Endothelial cell of umbilical vein (primary cell): ENCODE data around the gene ZNF319. TPM values are rescaled to one million over a fixed set of nuclear protein-coding genes. Genes with fewer than 3 reads are reported as not detected.

Experiments used
- BruUV-seq: library from RNA; stranded (reverse); fragments of 400-500 nt; replicated peaks from 2 replicates; lab custom pipeline; 2021; lab: Mats Ljungman, UMichigan
- CTCF ChIA-PET: fragments of 300-600, 350-600 bp; sonication (Branson Sonifier 250); formaldehyde crosslinking; loops from one replicate; lab custom pipeline; 2021; ENCODE audit warnings: antibody characterized with exemption, inconsistent platforms; lab: Charles Lee
- POLR2A ChIA-PET: fragments of 300-600, 350-600 bp; sonication (Branson Sonifier 250); formaldehyde crosslinking; loops from one replicate; lab custom pipeline; 2021; ENCODE audit warnings: antibody characterized with exemption, inconsistent platforms; lab: Charles Lee
- DNase-seq: peaks from one replicate; pipeline ENCODE4 v3.0.0-alpha.2; 2011; ENCODE audit warnings: low read depth, low spot score
- FAIRE-seq: peaks from 2 replicates; lab custom pipeline; 2011; peaks lifted over from hg19 to GRCh38; lab: Jason Lieb, UNC
- H2AFZ ChIP-seq: 2 replicates; pipeline ENCODE4 v1.6.0; 2012; ENCODE audit warnings: low read depth, low read length, control low read depth, inconsistent platforms
- H3K27ac ChIP-seq: 2 replicates; pipeline ENCODE4 v1.5.1; 2011; ENCODE audit warnings: low read depth, mild to moderate bottlenecking, control low read depth, low read length, moderate library complexity; ENCODE audit not compliant: insufficient read depth
- H3K27me3 ChIP-seq, 2 experiments: 2 replicates each; pipeline versions ENCODE4 v1.6.0 to v1.6.1; 2011; ENCODE audit warnings: low read length in 2 of 2, mixed read lengths in 1 of 2; ENCODE audit not compliant: control insufficient read depth in 2 of 2, insufficient read depth in 2 of 2
- H3K36me3 ChIP-seq, 2 experiments: 2 replicates in 1 of 2; 3 replicates in 1 of 2; pipeline ENCODE4 v1.5.1; 2011; ENCODE audit warnings: low read length in 2 of 2, mild to moderate bottlenecking in 1 of 2, moderate library complexity in 1 of 2; ENCODE audit not compliant: control insufficient read depth in 2 of 2, insufficient read depth in 2 of 2; ENCODE audit errors: extremely low read depth in 1 of 2
- H3K4me1 ChIP-seq: 3 replicates; pipeline ENCODE4 v1.5.1; 2011; ENCODE audit warnings: mild to moderate bottlenecking, low read length; ENCODE audit not compliant: control insufficient read depth, insufficient read depth; ENCODE audit errors: extremely low read depth
- H3K4me2 ChIP-seq: 2 replicates; pipeline ENCODE4 v1.6.1; 2011; ENCODE audit warnings: low read length, control low read depth, mixed read lengths; ENCODE audit not compliant: insufficient read depth
- H3K4me3 ChIP-seq, 3 experiments: fragments of 200-600 bp in 1 of 3; sonication (generic), shearing (Covaris generic) in 1 of 3; replicated peaks in 1 of 3; 2 replicates each; pipeline ENCODE4 v1.5.1; 2011 to 2016; ENCODE audit warnings: control low read depth in 3 of 3, low read length in 3 of 3, mild to moderate bottlenecking in 2 of 3, inconsistent platforms in 1 of 3, low read depth in 1 of 3, moderate library complexity in 1 of 3; ENCODE audit not compliant: insufficient read depth in 1 of 3
- H3K79me2 ChIP-seq: 2 replicates; pipeline ENCODE4 v1.6.0; 2012; ENCODE audit warnings: low read length, inconsistent platforms; ENCODE audit not compliant: control insufficient read depth, insufficient read depth
- H3K9ac ChIP-seq: replicated peaks from 2 replicates; pipeline ENCODE3; 2011; ENCODE audit warnings: low read length, control low read depth; ENCODE audit not compliant: insufficient read depth; ENCODE audit errors: extremely low read depth
- H3K9me1 ChIP-seq: replicated peaks from 3 replicates; pipeline ENCODE4 v1.6.0; 2011; ENCODE audit warnings: mild to moderate bottlenecking, low read length; ENCODE audit not compliant: control insufficient read depth, insufficient read depth; ENCODE audit errors: extremely low read depth
- H3K9me3 ChIP-seq: replicated peaks from 2 replicates; pipeline ENCODE4 v1.5.1; 2012; ENCODE audit warnings: low read length, inconsistent platforms; ENCODE audit not compliant: control insufficient read depth, insufficient read depth
- H4K20me1 ChIP-seq: replicated peaks from 2 replicates; pipeline ENCODE3; 2011; ENCODE audit warnings: mild to moderate bottlenecking, low read length; ENCODE audit not compliant: control insufficient read depth, insufficient read depth; ENCODE audit errors: extremely low read depth
- EZH2 ChIP-seq: IDR thresholded peaks from 2 replicates; pipeline ENCODE4 v1.6.1; 2012; ENCODE audit warnings: borderline replicate concordance, low read depth, mild to moderate bottlenecking, moderate library complexity, low read length, inconsistent platforms; ENCODE audit not compliant: severe bottlenecking
- FOS ChIP-seq: IDR thresholded peaks from 2 replicates; pipeline ENCODE4 v1.6.1; 2011; ENCODE audit warnings: mild to moderate bottlenecking, low read length, moderate library complexity, borderline replicate concordance; ENCODE audit not compliant: insufficient read depth
- GATA2 ChIP-seq: IDR thresholded peaks from 2 replicates; pipeline ENCODE4 v1.7.0; 2011; ENCODE audit warnings: low read depth, mild to moderate bottlenecking, moderate library complexity, mixed read lengths, low read length; ENCODE audit not compliant: insufficient read length, insufficient read depth
- JUN ChIP-seq: IDR thresholded peaks from 2 replicates; pipeline ENCODE4 v1.6.1; 2011; ENCODE audit warnings: borderline replicate concordance, low read depth; ENCODE audit not compliant: insufficient read length, insufficient read depth
- POLR2A ChIP-seq: IDR thresholded peaks from 2 replicates; pipeline ENCODE4 v1.6.1; 2012; ENCODE audit warnings: low read depth, mild to moderate bottlenecking, control low read depth, low read length
- POLR2AphosphoS5 ChIP-seq: IDR thresholded peaks from 2 replicates; pipeline ENCODE4 v1.6.1; 2012; ENCODE audit warnings: low read depth, mild to moderate bottlenecking, control low read depth, low read length, moderate library complexity; ENCODE audit not compliant: insufficient read depth
- dilution Hi-C: fragments of 300-500 bp; cut with MboI; formaldehyde crosslinking; loops from one replicate; pipeline ENCODE4 v1.15.0; 2019; ENCODE audit warnings: low sequenced_read_pairs; ENCODE audit not compliant: extremely low pct_ligation_motif_present
- intact Hi-C: fragments of 100-400 bp; cut with micrococcal nuclease; formaldehyde crosslinking; loops from one replicate; pipeline ENCODE4 v1.10.0; 2022
- polyA plus RNA-seq, 4 experiments: library from polyadenylated mRNA; depleted of rRNA in 3 of 4; stranded (reverse) in 3 of 4; unstranded in 1 of 4; fragments of >200 nt; gene quantifications; 2 replicates each; pipeline versions ENCODE4 v1.2.1 to v1.2.3, GENCODE V29; 2011 to 2012; ENCODE audit warnings: missing spikeins in 1 of 4
- total RNA-seq: library from RNA; stranded (reverse); gene quantifications from 2 replicates; pipeline ENCODE4 v1.2.3, GENCODE V29; 2021
- TF ChIP-seq, protein P1 (sequence below): IDR thresholded peaks from 2 replicates; pipeline ENCODE4 v1.6.1; 2011; ENCODE audit not compliant: insufficient read depth, insufficient read length
- TF ChIP-seq, protein P2 (sequence below), 2 donors: IDR thresholded peaks; 1 replicate in 1 of 2; 2 replicates in 1 of 2; pipeline ENCODE4 v1.5.1; 2011; ENCODE audit warnings: low read length in 2 of 2, mild to moderate bottlenecking in 2 of 2, moderate library complexity in 2 of 2, control low read depth in 1 of 2, inconsistent platforms in 1 of 2, low read depth in 1 of 2; ENCODE audit not compliant: insufficient read depth in 1 of 2; ENCODE audit errors: extremely low read depth in 1 of 2

The ZNF319 gene
- total and polyA plus RNA-seq, 2 donors (not counting 3 experiments of a cell fraction or from before 2014, with no cell fraction given): 5.4 to 9.9 TPM

DNA sequence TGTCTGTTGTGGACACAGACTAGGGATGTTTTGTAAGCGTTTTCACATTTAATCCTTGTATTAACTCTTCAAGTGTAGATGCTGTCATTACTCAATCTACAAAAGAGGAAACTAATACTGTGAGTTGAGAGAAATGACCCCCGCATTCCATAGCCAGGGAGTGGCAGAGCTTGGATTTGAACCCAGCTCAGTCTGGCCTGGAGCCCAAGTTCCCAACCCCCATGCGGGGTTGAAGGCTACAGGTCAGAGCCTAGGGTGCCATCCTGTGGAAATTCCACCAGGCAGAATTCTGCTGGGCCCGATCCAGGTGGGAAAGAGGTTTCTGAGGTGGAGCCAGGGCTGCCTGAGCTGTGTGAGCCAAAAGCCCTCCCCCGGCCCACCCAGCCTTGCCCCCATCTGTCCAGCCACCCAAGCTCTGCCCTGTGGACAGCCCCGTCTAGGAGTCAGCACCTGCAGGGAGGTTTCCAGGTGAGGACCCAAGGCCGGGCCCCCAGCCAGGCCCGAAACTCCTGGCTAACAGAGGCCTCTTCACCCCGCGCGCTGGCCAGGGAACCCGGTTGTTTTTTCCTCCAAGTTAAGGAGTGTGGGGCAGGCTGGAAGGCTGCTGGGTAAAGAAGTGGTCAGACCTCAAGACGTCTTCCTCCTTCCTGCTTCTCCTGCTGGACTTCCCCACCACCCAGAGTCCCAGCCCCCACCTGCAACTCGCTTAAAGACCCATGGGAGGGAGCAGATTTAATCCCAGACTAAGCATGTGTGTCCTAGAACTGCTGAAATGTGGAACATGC is 30.7 kb upstream of the ZNF319 start:
- no peak overlapping the region for H3K4me3 ChIP-seq
- ChIA-PET CTCF (interaction anchor here (2.1 kb wide), 1 partner anchor 91 kb away, joined by 6 read pairs; no protein-coding TSS in a partner anchor), POLR2A (no interaction called here)
- no peak overlapping the region for H3K9ac ChIP-seq
- no peak overlapping the region for H2AFZ ChIP-seq
- H3K36me3 ChIP-seq: no peaks in the 10 kb centered on the region
- peaks cover 0 to 8% of the 10 kb centered on the region in 2 experiments for H3K27me3 ChIP-seq
- H4K20me1 ChIP-seq: no peaks in the 10 kb centered on the region
- H3K4me1 ChIP-seq: no peaks in the 10 kb centered on the region
- H3K9me3 ChIP-seq: no peaks in the 10 kb centered on the region
- no TSS peak for BruUV-seq
- no peak overlapping the region for H3K27ac ChIP-seq
- H3K79me2 ChIP-seq: no peaks in the 10 kb centered on the region
- TF ChIP-seq, protein P1, sequence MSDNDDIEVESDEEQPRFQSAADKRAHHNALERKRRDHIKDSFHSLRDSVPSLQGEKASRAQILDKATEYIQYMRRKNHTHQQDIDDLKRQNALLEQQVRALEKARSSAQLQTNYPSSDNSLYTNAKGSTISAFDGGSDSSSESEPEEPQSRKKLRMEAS: no peak
- TF ChIP-seq, protein P2, sequence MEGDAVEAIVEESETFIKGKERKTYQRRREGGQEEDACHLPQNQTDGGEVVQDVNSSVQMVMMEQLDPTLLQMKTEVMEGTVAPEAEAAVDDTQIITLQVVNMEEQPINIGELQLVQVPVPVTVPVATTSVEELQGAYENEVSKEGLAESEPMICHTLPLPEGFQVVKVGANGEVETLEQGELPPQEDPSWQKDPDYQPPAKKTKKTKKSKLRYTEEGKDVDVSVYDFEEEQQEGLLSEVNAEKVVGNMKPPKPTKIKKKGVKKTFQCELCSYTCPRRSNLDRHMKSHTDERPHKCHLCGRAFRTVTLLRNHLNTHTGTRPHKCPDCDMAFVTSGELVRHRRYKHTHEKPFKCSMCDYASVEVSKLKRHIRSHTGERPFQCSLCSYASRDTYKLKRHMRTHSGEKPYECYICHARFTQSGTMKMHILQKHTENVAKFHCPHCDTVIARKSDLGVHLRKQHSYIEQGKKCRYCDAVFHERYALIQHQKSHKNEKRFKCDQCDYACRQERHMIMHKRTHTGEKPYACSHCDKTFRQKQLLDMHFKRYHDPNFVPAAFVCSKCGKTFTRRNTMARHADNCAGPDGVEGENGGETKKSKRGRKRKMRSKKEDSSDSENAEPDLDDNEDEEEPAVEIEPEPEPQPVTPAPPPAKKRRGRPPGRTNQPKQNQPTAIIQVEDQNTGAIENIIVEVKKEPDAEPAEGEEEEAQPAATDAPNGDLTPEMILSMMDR (IDR thresholded peaks at IDR 0.05; ENCODE audit: extremely low read depth in 1 of 2, insufficient read depth in 1 of 2, low read depth in 1 of 2, low read length in 2 of 2): no peak
- TF ChIP-seq GATA2 (no peak), JUN (no peak), EZH2 (no peak), POLR2A (no peak), POLR2AphosphoS5 (no peak), FOS (no peak)
- H3K4me2 ChIP-seq: no peak overlapping the region
- intact Hi-C loops: no loop called here
- dilution Hi-C loops: no loop called here
- DNase-seq: no peak
- no peak for FAIRE-seq
- H3K9me1 ChIP-seq: no peaks in the 10 kb centered on the region
